ENCODE data around the gene DRC3.
"Not testable (repeated sequence)": the region's sequence is repeated elsewhere in the genome, so short reads cannot be mapped to it uniquely, and the experiment has no call there.

DRC3 gene

GRCh38 chr17:17989081-17989480, 16.4 kb downstream of the DRC3 start:
- H3K9ac ChIP-seq (ENCODE audit: low read depth in 1 of 2, low read length in 2 of 2): no peak overlapping the region
- no peak overlapping the region for H3K27ac ChIP-seq (ENCODE audit: low read depth in 2 of 2, low read length in 2 of 2)
- H3K36me3 ChIP-seq (ENCODE audit: control insufficient read depth in 2 of 2, insufficient read depth in 2 of 2, low read length in 2 of 2): no peaks in the 10 kb centered on the region
- no peaks in the 10 kb centered on the region for H3K4me1 ChIP-seq (ENCODE audit: control insufficient read depth in 2 of 2, insufficient read depth in 2 of 2, low read length in 2 of 2)
- H3K9me3 ChIP-seq (ENCODE audit: control insufficient read depth in 2 of 2, low read length in 2 of 2): no peaks in the 10 kb centered on the region
- H3K27me3 ChIP-seq (ENCODE audit: control insufficient read depth in 2 of 2, insufficient read depth in 2 of 2, low read length in 2 of 2): no peaks in the 10 kb centered on the region
- no peak overlapping the region for H3K4me3 ChIP-seq (ENCODE audit: low read length in 2 of 2)

- no peaks in the 10 kb centered on the region for H3K4me1 ChIP-seq (ENCODE audit: control insufficient read depth in 2 of 2, insufficient read depth in 2 of 2, low read length in 2 of 2)
These were observed 17.0 kb downstream of the DRC3 start for GRCh38 chr17:17989618-17990017.

GRCh38 chr17:17990282-17990681, 17.6 kb downstream of the DRC3 start:
- H3K27me3 ChIP-seq (ENCODE audit: control insufficient read depth in 2 of 2, insufficient read depth in 2 of 2, low read length in 2 of 2): no peaks in the 10 kb centered on the region
- no peaks in the 10 kb centered on the region for H3K36me3 ChIP-seq (ENCODE audit: control insufficient read depth in 2 of 2, insufficient read depth in 2 of 2, low read length in 2 of 2)
- no peak overlapping the region for H3K4me3 ChIP-seq (ENCODE audit: low read length in 2 of 2)
- H3K9me3 ChIP-seq (ENCODE audit: control insufficient read depth in 2 of 2, low read length in 2 of 2): no peaks in the 10 kb centered on the region
- no peak overlapping the region for H3K9ac ChIP-seq (ENCODE audit: low read depth in 1 of 2, low read length in 2 of 2)
- no peak overlapping the region for H3K27ac ChIP-seq (ENCODE audit: low read depth in 2 of 2, low read length in 2 of 2)
- no peaks in the 10 kb centered on the region for H3K4me1 ChIP-seq (ENCODE audit: control insufficient read depth in 2 of 2, insufficient read depth in 2 of 2, low read length in 2 of 2)

More at GRCh38 chr17:17989618-17990017, 17.0 kb downstream of the DRC3 start:
- no peaks in the 10 kb centered on the region for H3K27me3 ChIP-seq (ENCODE audit: control insufficient read depth in 2 of 2, insufficient read depth in 2 of 2, low read length in 2 of 2)
- H3K27ac ChIP-seq (ENCODE audit: low read depth in 2 of 2, low read length in 2 of 2): no peak overlapping the region
- H3K4me3 ChIP-seq (ENCODE audit: low read length in 2 of 2): no peak overlapping the region
- H3K9me3 ChIP-seq (ENCODE audit: control insufficient read depth in 2 of 2, low read length in 2 of 2): no peaks in the 10 kb centered on the region
- H3K9ac ChIP-seq (ENCODE audit: low read depth in 1 of 2, low read length in 2 of 2): no peak overlapping the region
- no peaks in the 10 kb centered on the region for H3K36me3 ChIP-seq (ENCODE audit: control insufficient read depth in 2 of 2, insufficient read depth in 2 of 2, low read length in 2 of 2)

- Histone ChIP-seq H3K36me3 (ENCODE audit: control insufficient read depth in 2 of 2, insufficient read depth in 2 of 2, low read length in 2 of 2) (no peaks in the 10 kb centered on the region), H3K27me3 (ENCODE audit: control insufficient read depth in 2 of 2, insufficient read depth in 2 of 2, low read length in 2 of 2) (no peaks in the 10 kb centered on the region), H3K27ac (ENCODE audit: low read depth in 2 of 2, low read length in 2 of 2) (no peak overlapping the region), H3K4me3 (ENCODE audit: low read length in 2 of 2) (no peak overlapping the region), H3K9me3 (ENCODE audit: control insufficient read depth in 2 of 2, low read length in 2 of 2) (no peaks in the 10 kb centered on the region), H3K4me1 (ENCODE audit: control insufficient read depth in 2 of 2, insufficient read depth in 2 of 2, low read length in 2 of 2) (no peaks in the 10 kb centered on the region), H3K9ac (ENCODE audit: low read depth in 1 of 2, low read length in 2 of 2) (no peak overlapping the region)
These were observed 20.7 kb downstream of the DRC3 start for GRCh38 chr17:17993366-17993765.

- Histone ChIP-seq H3K9ac (ENCODE audit: low read depth in 1 of 2, low read length in 2 of 2) (no peak overlapping the region), H3K36me3 (ENCODE audit: control insufficient read depth in 2 of 2, insufficient read depth in 2 of 2, low read length in 2 of 2) (no peaks in the 10 kb centered on the region), H3K9me3 (ENCODE audit: control insufficient read depth in 2 of 2, low read length in 2 of 2) (no peaks in the 10 kb centered on the region), H3K27me3 (ENCODE audit: control insufficient read depth in 2 of 2, insufficient read depth in 2 of 2, low read length in 2 of 2) (no peaks in the 10 kb centered on the region), H3K4me3 (ENCODE audit: low read length in 2 of 2) (no peak overlapping the region), H3K27ac (ENCODE audit: low read depth in 2 of 2, low read length in 2 of 2) (no peak overlapping the region), H3K4me1 (ENCODE audit: control insufficient read depth in 2 of 2, insufficient read depth in 2 of 2, low read length in 2 of 2) (no peaks in the 10 kb centered on the region)
These were observed 21.2 kb downstream of the DRC3 start for GRCh38 chr17:17993852-17994251.

- H3K27ac ChIP-seq (ENCODE audit: low read depth in 2 of 2, low read length in 2 of 2): no peak overlapping the region
- H3K4me3 ChIP-seq (ENCODE audit: low read length in 2 of 2): no peak overlapping the region
- H3K4me1 ChIP-seq (ENCODE audit: control insufficient read depth in 2 of 2, insufficient read depth in 2 of 2, low read length in 2 of 2): no peaks in the 10 kb centered on the region
- H3K36me3 ChIP-seq (ENCODE audit: control insufficient read depth in 2 of 2, insufficient read depth in 2 of 2, low read length in 2 of 2): no peaks in the 10 kb centered on the region
- no peaks in the 10 kb centered on the region for H3K9me3 ChIP-seq (ENCODE audit: control insufficient read depth in 2 of 2, low read length in 2 of 2)
- no peak overlapping the region for H3K9ac ChIP-seq (ENCODE audit: low read depth in 1 of 2, low read length in 2 of 2)
- no peaks in the 10 kb centered on the region for H3K27me3 ChIP-seq (ENCODE audit: control insufficient read depth in 2 of 2, insufficient read depth in 2 of 2, low read length in 2 of 2)
These were observed 21.8 kb downstream of the DRC3 start for GRCh38 chr17:17994271-17995069.

- not testable (repeated sequence) for H3K27me3 ChIP-seq (ENCODE audit: control insufficient read depth in 2 of 2, insufficient read depth in 2 of 2, low read length in 2 of 2); H3K9ac ChIP-seq (ENCODE audit: low read depth in 1 of 2, low read length in 2 of 2); H3K4me1 ChIP-seq (ENCODE audit: control insufficient read depth in 2 of 2, insufficient read depth in 2 of 2, low read length in 2 of 2); H3K4me3 ChIP-seq (ENCODE audit: low read length in 2 of 2); H3K27ac ChIP-seq (ENCODE audit: low read depth in 2 of 2, low read length in 2 of 2); H3K9me3 ChIP-seq (ENCODE audit: control insufficient read depth in 2 of 2, low read length in 2 of 2); H3K36me3 ChIP-seq (ENCODE audit: control insufficient read depth in 2 of 2, insufficient read depth in 2 of 2, low read length in 2 of 2)
These were observed 23.2 kb downstream of the DRC3 start for GRCh38 chr17:17995887-17996286.

GRCh38 chr17:17998934-17999333, 26.3 kb downstream of the DRC3 start:
- Histone ChIP-seq H3K4me3 (ENCODE audit: low read length in 2 of 2) (no peak overlapping the region), H3K27me3 (ENCODE audit: control insufficient read depth in 2 of 2, insufficient read depth in 2 of 2, low read length in 2 of 2) (no peaks in the 10 kb centered on the region), H3K4me1 (ENCODE audit: control insufficient read depth in 2 of 2, insufficient read depth in 2 of 2, low read length in 2 of 2) (no peaks in the 10 kb centered on the region), H3K9me3 (ENCODE audit: control insufficient read depth in 2 of 2, low read length in 2 of 2) (no peaks in the 10 kb centered on the region), H3K9ac (ENCODE audit: low read depth in 1 of 2, low read length in 2 of 2) (no peak overlapping the region), H3K36me3 (ENCODE audit: control insufficient read depth in 2 of 2, insufficient read depth in 2 of 2, low read length in 2 of 2) (no peaks in the 10 kb centered on the region), H3K27ac (ENCODE audit: low read depth in 2 of 2, low read length in 2 of 2) (no peak overlapping the region)

GRCh38 chr17:17999364-18000029, 26.8 kb downstream of the DRC3 start:
- no peaks in the 10 kb centered on the region for H3K27me3 ChIP-seq (ENCODE audit: control insufficient read depth in 2 of 2, insufficient read depth in 2 of 2, low read length in 2 of 2)
- H3K27ac ChIP-seq (ENCODE audit: low read depth in 2 of 2, low read length in 2 of 2): no peak overlapping the region

GRCh38 chr17:18000030-18000408, 27.4 kb downstream of the DRC3 start:
- H3K27ac ChIP-seq (ENCODE audit: low read depth in 2 of 2, low read length in 2 of 2): no peak overlapping the region
- H3K9ac ChIP-seq (ENCODE audit: low read depth in 1 of 2, low read length in 2 of 2): no peak overlapping the region
- H3K4me1 ChIP-seq (ENCODE audit: control insufficient read depth in 2 of 2, insufficient read depth in 2 of 2, low read length in 2 of 2): no peaks in the 10 kb centered on the region

More at GRCh38 chr17:17999364-18000029, 26.8 kb downstream of the DRC3 start:
- H3K4me1 ChIP-seq (ENCODE audit: control insufficient read depth in 2 of 2, insufficient read depth in 2 of 2, low read length in 2 of 2): no peaks in the 10 kb centered on the region
- H3K36me3 ChIP-seq (ENCODE audit: control insufficient read depth in 2 of 2, insufficient read depth in 2 of 2, low read length in 2 of 2): no peaks in the 10 kb centered on the region
- no peak overlapping the region for H3K9ac ChIP-seq (ENCODE audit: low read depth in 1 of 2, low read length in 2 of 2)
- no peak overlapping the region for H3K4me3 ChIP-seq (ENCODE audit: low read length in 2 of 2)
- H3K9me3 ChIP-seq (ENCODE audit: control insufficient read depth in 2 of 2, low read length in 2 of 2): no peaks in the 10 kb centered on the region

More at GRCh38 chr17:18000030-18000408, 27.4 kb downstream of the DRC3 start:
- H3K4me3 ChIP-seq (ENCODE audit: low read length in 2 of 2): no peak overlapping the region
- no peaks in the 10 kb centered on the region for H3K36me3 ChIP-seq (ENCODE audit: control insufficient read depth in 2 of 2, insufficient read depth in 2 of 2, low read length in 2 of 2)
- no peaks in the 10 kb centered on the region for H3K27me3 ChIP-seq (ENCODE audit: control insufficient read depth in 2 of 2, insufficient read depth in 2 of 2, low read length in 2 of 2)
- H3K9me3 ChIP-seq (ENCODE audit: control insufficient read depth in 2 of 2, low read length in 2 of 2): no peaks in the 10 kb centered on the region
